ENCODE measurements around the gene CNOT10. TPM values are rescaled to one million over a fixed set of nuclear protein-coding genes. Genes with fewer than 3 reads are reported as not detected.

CNOT10 gene
- total and polyA plus RNA-seq, 2 donors (not counting 1 experiment from before 2014, with no cell fraction given) = 22.6 to 69.0 TPM

DNA sequence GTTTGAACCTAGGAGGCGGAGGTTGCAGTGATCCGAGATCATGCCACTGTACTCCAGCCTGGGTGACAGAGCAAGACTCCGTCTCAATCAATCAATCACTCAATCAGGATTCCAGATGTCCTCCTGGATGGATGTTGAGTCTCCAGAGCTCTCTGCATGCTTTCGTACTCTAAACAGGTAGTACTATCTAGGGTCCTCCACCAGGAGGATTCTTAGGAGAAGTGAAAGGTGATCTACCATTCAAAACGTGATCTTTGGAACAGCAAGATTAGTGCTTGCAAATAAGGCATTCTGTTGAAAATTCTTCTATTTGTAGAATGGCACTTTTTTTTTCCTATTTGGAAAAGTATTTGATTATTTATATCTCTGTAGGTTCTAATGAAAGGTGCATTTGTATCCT is 34.3 kb downstream of the CNOT10 start:
- no peak overlapping the region for H3K4me3 Mint-ChIP-seq
- intact Hi-C loops (cut with micrococcal nuclease) = no loop called here
- CTCF ChIA-PET = no interaction called here
- POLR2A ChIA-PET = no interaction called here
- Histone ChIP-seq H3K36me3 (replicated peaks in 1 of 2; ENCODE audit: control extremely low read depth in 1 of 2, control insufficient read depth in 1 of 2, extremely low read depth in 1 of 2, insufficient read depth in 2 of 2, low read length in 1 of 2) (peaks cover 13 to 27% of the 10 kb centered on the region in 2 experiments), H3K9ac (ENCODE audit: low read length) (no peak overlapping the region), H2AFZ (ENCODE audit: insufficient read depth, low read depth, low read length, poor library complexity, severe bottlenecking) (no peak overlapping the region), H3K79me2 (ENCODE audit: control insufficient read depth, insufficient read depth, low read length) (no peaks in the 10 kb centered on the region), H3K9me3 (ENCODE audit: control extremely low read depth in 1 of 3, control insufficient read depth in 2 of 3, insufficient read depth in 1 of 3, low read length in 2 of 3) (no peaks in the 10 kb centered on the region), H4K20me1 (ENCODE audit: control insufficient read depth, insufficient read depth, low read length, poor library complexity, severe bottlenecking) (no peaks in the 10 kb centered on the region), H3K27me3 (replicated peaks in 1 of 4; ENCODE audit: control extremely low read depth in 1 of 4, control insufficient read depth in 3 of 4, insufficient read depth in 4 of 4, low read length in 3 of 4) (no peaks in the 10 kb centered on the region), H3K27ac (ENCODE audit: low read length in 2 of 2) (no peak overlapping the region), H3K4me3 (ENCODE audit: control extremely low read depth in 1 of 5, extremely low read depth in 1 of 5, insufficient read depth in 1 of 5, low read depth in 2 of 5, low read length in 4 of 5) (no peak overlapping the region), H3K4me1 (ENCODE audit: control insufficient read depth in 2 of 2, insufficient read depth in 2 of 2, low read length in 2 of 2) (no peaks in the 10 kb centered on the region), H3K4me2 (replicated peaks; ENCODE audit: low read depth, low read length, poor library complexity, severe bottlenecking) (no peak overlapping the region)
- DNase-seq (no peak), ATAC-seq (ENCODE audit: low read depth) (no peak)
- no peak for TF ChIP-seq EZH2 (IDR thresholded peaks at IDR 0.05; ENCODE audit: borderline replicate concordance, insufficient read depth, low read depth, low read length, poor library complexity, severe bottlenecking)
- TF ChIP-seq, protein P1, sequence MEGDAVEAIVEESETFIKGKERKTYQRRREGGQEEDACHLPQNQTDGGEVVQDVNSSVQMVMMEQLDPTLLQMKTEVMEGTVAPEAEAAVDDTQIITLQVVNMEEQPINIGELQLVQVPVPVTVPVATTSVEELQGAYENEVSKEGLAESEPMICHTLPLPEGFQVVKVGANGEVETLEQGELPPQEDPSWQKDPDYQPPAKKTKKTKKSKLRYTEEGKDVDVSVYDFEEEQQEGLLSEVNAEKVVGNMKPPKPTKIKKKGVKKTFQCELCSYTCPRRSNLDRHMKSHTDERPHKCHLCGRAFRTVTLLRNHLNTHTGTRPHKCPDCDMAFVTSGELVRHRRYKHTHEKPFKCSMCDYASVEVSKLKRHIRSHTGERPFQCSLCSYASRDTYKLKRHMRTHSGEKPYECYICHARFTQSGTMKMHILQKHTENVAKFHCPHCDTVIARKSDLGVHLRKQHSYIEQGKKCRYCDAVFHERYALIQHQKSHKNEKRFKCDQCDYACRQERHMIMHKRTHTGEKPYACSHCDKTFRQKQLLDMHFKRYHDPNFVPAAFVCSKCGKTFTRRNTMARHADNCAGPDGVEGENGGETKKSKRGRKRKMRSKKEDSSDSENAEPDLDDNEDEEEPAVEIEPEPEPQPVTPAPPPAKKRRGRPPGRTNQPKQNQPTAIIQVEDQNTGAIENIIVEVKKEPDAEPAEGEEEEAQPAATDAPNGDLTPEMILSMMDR (IDR thresholded peaks at IDR 0.05) = no peak
- H3K4me1 Mint-ChIP-seq = no peaks in the 10 kb centered on the region
- H3K9me3 Mint-ChIP-seq (ENCODE audit: insufficient read depth) = no peaks in the 10 kb centered on the region
- no peaks in the 10 kb centered on the region for H3K27me3 Mint-ChIP-seq
- H3K27ac Mint-ChIP-seq = no peak overlapping the region
- WGBS (ENCODE audit: insufficient coverage) = no CpG with 5 or more reads among the region's 5 CpGs

DNA sequence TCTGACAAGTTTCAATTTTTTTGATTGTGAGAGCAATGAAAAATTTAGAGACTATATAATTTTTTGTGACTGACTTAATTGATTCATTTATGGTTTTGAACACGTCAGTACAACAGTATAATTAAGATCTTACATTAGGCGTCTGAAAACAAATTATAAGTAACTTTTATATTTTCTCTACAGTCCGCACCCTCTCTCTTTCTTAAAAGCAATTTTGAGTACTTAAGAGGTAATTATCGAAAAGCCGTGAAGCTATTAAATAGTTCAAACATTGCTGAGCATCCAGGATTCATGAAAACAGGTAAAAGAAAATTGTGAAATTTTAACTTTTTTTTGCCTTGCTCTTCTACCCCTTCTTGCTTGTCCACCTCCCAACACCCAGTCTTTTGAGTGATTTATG is 34.9 kb downstream of the CNOT10 start:
- Histone ChIP-seq H4K20me1 (ENCODE audit: control insufficient read depth, insufficient read depth, low read length, poor library complexity, severe bottlenecking) (no peaks in the 10 kb centered on the region), H3K36me3 (replicated peaks in 1 of 2; ENCODE audit: control extremely low read depth in 1 of 2, control insufficient read depth in 1 of 2, extremely low read depth in 1 of 2, insufficient read depth in 2 of 2, low read length in 1 of 2) (peaks cover 13 to 27% of the 10 kb centered on the region in 2 experiments), H3K9ac (ENCODE audit: low read length) (no peak overlapping the region), H3K4me2 (replicated peaks; ENCODE audit: low read depth, low read length, poor library complexity, severe bottlenecking) (no peak overlapping the region), H3K27ac (ENCODE audit: low read length in 2 of 2) (no peak overlapping the region), H3K4me3 (ENCODE audit: control extremely low read depth in 1 of 5, extremely low read depth in 1 of 5, insufficient read depth in 1 of 5, low read depth in 2 of 5, low read length in 4 of 5) (no peak overlapping the region), H3K79me2 (ENCODE audit: control insufficient read depth, insufficient read depth, low read length) (no peaks in the 10 kb centered on the region), H2AFZ (ENCODE audit: insufficient read depth, low read depth, low read length, poor library complexity, severe bottlenecking) (no peak overlapping the region), H3K4me1 (ENCODE audit: control insufficient read depth in 2 of 2, insufficient read depth in 2 of 2, low read length in 2 of 2) (no peaks in the 10 kb centered on the region), H3K27me3 (replicated peaks in 1 of 4; ENCODE audit: control extremely low read depth in 1 of 4, control insufficient read depth in 3 of 4, insufficient read depth in 4 of 4, low read length in 3 of 4) (no peaks in the 10 kb centered on the region), H3K9me3 (ENCODE audit: control extremely low read depth in 1 of 3, control insufficient read depth in 2 of 3, insufficient read depth in 1 of 3, low read length in 2 of 3) (no peaks in the 10 kb centered on the region)
- ChIA-PET CTCF (no interaction called here), POLR2A (interaction anchor here (0.6 kb wide), 1 partner anchor 140 kb away, joined by 3 read pairs; no protein-coding TSS in a partner anchor)
- Mint-ChIP-seq H3K9me3 (ENCODE audit: insufficient read depth) (no peaks in the 10 kb centered on the region), H3K4me3 (no peak overlapping the region), H3K27ac (no peak overlapping the region), H3K27me3 (no peaks in the 10 kb centered on the region), H3K4me1 (no peaks in the 10 kb centered on the region)
- TF ChIP-seq EZH2 (IDR thresholded peaks at IDR 0.05; ENCODE audit: borderline replicate concordance, insufficient read depth, low read depth, low read length, poor library complexity, severe bottlenecking) = no peak
- ATAC-seq (ENCODE audit: low read depth) = no peak
- DNase-seq = no peak
- intact Hi-C loops (cut with micrococcal nuclease) = no loop called here
- no CpG with 5 or more reads among the region's 5 CpGs for WGBS (ENCODE audit: insufficient coverage)

Measured in B cell (primary cell).